Smooth muscle cell (in vitro differentiated cells): ENCODE results near the gene DPYSL5. TPM values are rescaled to one million over a fixed set of nuclear protein-coding genes. Genes with fewer than 3 reads are reported as not detected.
"Not testable (repeated sequence)": the region's sequence is repeated elsewhere in the genome, so short reads cannot be mapped to it uniquely, and the experiment has no call there.

ENCODE experiments used
- DNase-seq: peaks from one replicate; lab custom pipeline; 2025; ENCODE audit not compliant: unreplicated experiment; lab: John Stamatoyannopoulos, UW
- H2AFZ ChIP-seq: fragments of 200-600 bp; sonication (generic); 2 replicates; pipeline ENCODE4 v1.6.0; 2016; ENCODE audit warnings: antibody characterized with exemption, low read depth, mild to moderate bottlenecking
- H3F3A ChIP-seq: fragments of 200-600 bp; sonication (generic); 2 replicates; pipeline ENCODE4 v1.6.0; 2017; ENCODE audit warnings: antibody characterized with exemption, low read depth
- H3K27ac ChIP-seq: fragments of 200-600 bp; sonication (generic); 2 replicates; pipeline ENCODE4 v1.5.1; 2016; ENCODE audit warnings: low read depth, mild to moderate bottlenecking
- H3K27me3 ChIP-seq: fragments of 200-600 bp; sonication (generic); 2 replicates; pipeline ENCODE4 v1.6.1; 2016; ENCODE audit warnings: low read depth, mild to moderate bottlenecking
- H3K36me3 ChIP-seq: fragments of 200-600 bp; sonication (generic); 2 replicates; pipeline ENCODE4 v1.5.1; 2016; ENCODE audit warnings: low read depth
- H3K4me1 ChIP-seq: fragments of 200-600 bp; sonication (generic); 2 replicates; pipeline ENCODE4 v1.5.1; 2016; ENCODE audit warnings: low read depth
- H3K4me2 ChIP-seq: fragments of 200-600 bp; sonication (generic); 2 replicates; pipeline ENCODE4 v1.6.0; 2016; ENCODE audit warnings: mild to moderate bottlenecking
- H3K4me3 ChIP-seq: fragments of 200-600 bp; sonication (generic); 2 replicates; pipeline ENCODE4 v1.5.1; 2016; ENCODE audit warnings: mild to moderate bottlenecking
- H3K79me2 ChIP-seq: fragments of 200-600 bp; sonication (generic); 2 replicates; pipeline ENCODE4 v1.6.0; 2016; ENCODE audit warnings: low read depth, mild to moderate bottlenecking
- H3K9ac ChIP-seq: fragments of 200-600 bp; sonication (generic); 2 replicates; pipeline ENCODE4 v1.6.0; 2016; ENCODE audit warnings: low read depth
- H3K9me3 ChIP-seq: fragments of 200-600 bp; sonication (generic); replicated peaks from 2 replicates; pipeline ENCODE4 v1.5.1; 2016; ENCODE audit warnings: low read depth
- H4K20me1 ChIP-seq: fragments of 200-600 bp; sonication (generic); 2 replicates; pipeline ENCODE4 v1.6.0; 2016; ENCODE audit warnings: low read depth
- CTCF ChIP-seq: fragments of 200-600 bp; sonication (generic); IDR thresholded peaks from 2 replicates; pipeline ENCODE4 v1.5.1; 2017; ENCODE audit warnings: borderline replicate concordance, mild to moderate bottlenecking, antibody characterized with exemption; ENCODE audit not compliant: insufficient read depth, poor library complexity, severe bottlenecking
- WGBS: methylation state at CpG from one replicate; pipeline ENCODE4 v1.1.7; 2016; ENCODE audit warnings: low lambda C conversion rate; 5-methylcytosine and 5-hydroxymethylcytosine counted together
- polyA plus RNA-seq: library from polyadenylated mRNA; unstranded; fragments of >200 nt; fragmentation: Nextera tagmentation; extraction: Ambion mirVana; gene quantifications from 2 replicates; pipeline ENCODE4 v1.2.1, GENCODE V29; 2016
- total RNA-seq: library from RNA; depleted of rRNA; stranded (reverse); fragments of >200 nt; gene quantifications from 2 replicates; pipeline ENCODE4 v1.2.3, GENCODE V29; 2014

The DPYSL5 gene
- total and polyA plus RNA-seq, 2 experiments from 2014 or later: 0.40 TPM; not detected in 1

DNA sequence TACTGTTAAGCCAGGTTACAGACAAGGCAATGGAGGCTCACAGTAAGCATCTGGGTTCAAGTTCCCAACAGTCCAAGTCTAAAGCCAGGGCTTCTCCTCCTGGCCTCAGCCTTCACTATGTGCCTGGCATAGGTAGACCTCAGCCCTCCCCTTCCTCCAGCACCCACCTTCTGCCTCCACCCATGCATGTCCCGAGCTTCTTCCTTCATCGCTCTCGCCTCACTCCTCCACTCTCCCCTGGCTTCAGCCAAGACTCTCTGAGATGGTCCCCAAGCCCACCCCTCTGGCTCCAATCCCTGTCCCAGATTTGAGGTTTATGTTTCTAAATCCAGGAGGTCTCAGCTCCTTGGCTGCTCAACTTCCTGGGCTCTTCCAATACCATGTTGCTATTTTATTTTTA lies 35.2 kb upstream of the DPYSL5 start:
- WGBS: 89% methylated on average over 3 of the region's 3 CpGs
- no peak overlapping the region for H3K4me3 ChIP-seq
- no peaks in the 10 kb centered on the region for H3K79me2 ChIP-seq
- no peak overlapping the region for H2AFZ ChIP-seq
- no peak for DNase-seq
- no peaks in the 10 kb centered on the region for H4K20me1 ChIP-seq
- H3K36me3 ChIP-seq: no peaks in the 10 kb centered on the region
- no peaks in the 10 kb centered on the region for H3K27me3 ChIP-seq
- H3K27ac ChIP-seq: no peak overlapping the region
- no peaks in the 10 kb centered on the region for H3F3A ChIP-seq
- no peak for TF ChIP-seq CTCF
- peaks cover 4% of the 10 kb centered on the region for H3K4me1 ChIP-seq
- H3K9ac ChIP-seq: no peak overlapping the region
- H3K4me2 ChIP-seq: no peak overlapping the region
- no peaks in the 10 kb centered on the region for H3K9me3 ChIP-seq

- not testable (repeated sequence) for H3K9ac ChIP-seq, H3K4me2 ChIP-seq, H3K9me3 ChIP-seq, DNase-seq, H3K4me3 ChIP-seq, H3K4me1 ChIP-seq, H3K36me3 ChIP-seq, H4K20me1 ChIP-seq, H3K27ac ChIP-seq, H2AFZ ChIP-seq, H3K79me2 ChIP-seq, H3F3A ChIP-seq
- peaks cover 13% of the 10 kb centered on the region for H3K27me3 ChIP-seq
- WGBS: 97% methylated on average over 40 of the region's 52 CpGs
Measured at GRCh38 chr2:26814072-26814765, 33.7 kb upstream of the DPYSL5 start.

DNA sequence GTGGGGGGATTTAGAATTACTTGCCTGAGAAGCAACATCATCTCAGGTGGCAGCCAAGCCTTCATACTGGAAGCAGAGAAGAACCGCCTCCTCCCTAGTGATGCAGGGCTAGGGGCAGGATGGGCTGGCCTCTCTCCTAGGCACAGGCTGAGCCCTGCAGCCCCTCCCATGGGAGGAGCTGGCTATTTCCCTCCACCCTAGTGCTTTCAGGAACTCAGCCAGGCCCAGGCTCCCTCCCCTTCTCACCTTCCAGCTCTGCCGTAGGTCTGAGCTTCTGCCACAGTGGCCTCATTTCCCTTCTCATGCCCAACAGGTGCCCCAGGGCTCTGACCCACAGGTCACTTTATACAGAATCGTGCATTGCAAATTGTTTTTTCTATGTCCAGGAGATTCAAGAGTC lies 31.0 kb upstream of the DPYSL5 start:
- 64% methylated on average over 3 of the region's 3 CpGs for WGBS
- H3K4me3 ChIP-seq: no peak overlapping the region
- DNase-seq: no peak
- H3K9me3 ChIP-seq: no peaks in the 10 kb centered on the region
- no peak overlapping the region for H3K4me2 ChIP-seq
- no peaks in the 10 kb centered on the region for H3K36me3 ChIP-seq
- no peak overlapping the region for H2AFZ ChIP-seq
- no peaks in the 10 kb centered on the region for H4K20me1 ChIP-seq
- H3K27me3 ChIP-seq: peaks cover 13% of the 10 kb centered on the region
- H3K4me1 ChIP-seq: no peaks in the 10 kb centered on the region
- H3K79me2 ChIP-seq: no peaks in the 10 kb centered on the region
- H3K9ac ChIP-seq: no peak overlapping the region
- H3F3A ChIP-seq: no peaks in the 10 kb centered on the region
- no peak overlapping the region for H3K27ac ChIP-seq
- TF ChIP-seq CTCF: no peak

GRCh38 chr2:26818255-26818654 lies 29.7 kb upstream of the DPYSL5 start:
- Histone ChIP-seq H3K27ac (no peak overlapping the region), H3K9ac (no peak overlapping the region), H3K36me3 (no peaks in the 10 kb centered on the region), H2AFZ (no peak overlapping the region), H4K20me1 (no peaks in the 10 kb centered on the region), H3K9me3 (no peaks in the 10 kb centered on the region), H3K79me2 (no peaks in the 10 kb centered on the region), H3K27me3 (peaks cover 13% of the 10 kb centered on the region), H3K4me1 (no peaks in the 10 kb centered on the region), H3K4me3 (no peak overlapping the region), H3K4me2 (no peak overlapping the region), H3F3A (no peaks in the 10 kb centered on the region)
- WGBS: 90% methylated on average over 5 of the region's 5 CpGs
- no peak for DNase-seq
- no peak for TF ChIP-seq CTCF
